HepG2 (cell line): ENCODE measurements around the gene TIMELESS. TPM values are rescaled to one million over a fixed set of nuclear protein-coding genes. Genes with fewer than 3 reads are reported as not detected.

Experiments used
- CHD2 ChIP-seq: IDR thresholded peaks from 2 replicates; pipeline ENCODE4 v1.6.1; 2011; ENCODE audit warnings: low read depth, low read length, improper control_type of control experiment
- NCOA1 ChIP-seq: sonication (generic); formaldehyde crosslinking; IDR thresholded peaks from 2 replicates; pipeline ENCODE4 v1.9.0; 2021; ENCODE audit warnings: missing genetic modification reagents
- NFKBIZ ChIP-seq: IDR thresholded peaks from 2 replicates; pipeline ENCODE4 v1.6.1; 2018; ENCODE audit warnings: missing genetic modification reagents, missing compliant biosample characterization
- RFX1 ChIP-seq: fragments of 450-650 bp; IDR thresholded peaks from 2 replicates; pipeline ENCODE4 v1.6.1; 2017
- SAP130 ChIP-seq: IDR thresholded peaks from 2 replicates; pipeline ENCODE4 v1.6.1; 2016; ENCODE audit warnings: low read depth
- TARDBP ChIP-seq: sonication (generic); formaldehyde crosslinking; IDR thresholded peaks from 2 replicates; pipeline ENCODE4 v1.8.0; 2022; ENCODE audit warnings: mild to moderate bottlenecking, missing genetic modification reagents
- TMF1 ChIP-seq: sonication (generic); formaldehyde crosslinking; IDR thresholded peaks from 2 replicates; pipeline ENCODE4 v1.8.1; 2022; ENCODE audit warnings: low read depth, missing genetic modification reagents
- ZC3H4 ChIP-seq: sonication (generic); formaldehyde crosslinking; IDR thresholded peaks from 2 replicates; pipeline ENCODE4 v1.4.0; 2020; ENCODE audit warnings: missing genetic modification reagents, borderline replicate concordance
- ZNF121 ChIP-seq: sonication (generic); formaldehyde crosslinking; IDR thresholded peaks from 2 replicates; pipeline ENCODE4 v1.5.0; 2020; ENCODE audit warnings: mild to moderate bottlenecking, missing genetic modification reagents
- ZNF20 ChIP-seq: sonication (generic); formaldehyde crosslinking; IDR thresholded peaks from 2 replicates; pipeline ENCODE4 v1.4.0; 2020; ENCODE audit warnings: mild to moderate bottlenecking, moderate library complexity, missing genetic modification reagents
- ZNF331 ChIP-seq: sonication (generic); formaldehyde crosslinking; IDR thresholded peaks from 2 replicates; pipeline ENCODE4 v1.4.0; 2020; ENCODE audit warnings: missing genetic modification reagents
- ZNF354B ChIP-seq: sonication (generic); formaldehyde crosslinking; IDR thresholded peaks from 2 replicates; pipeline ENCODE4 v1.8.0; 2022; ENCODE audit warnings: mild to moderate bottlenecking, missing genetic modification reagents
- ZNF549 ChIP-seq: sonication (generic); formaldehyde crosslinking; IDR thresholded peaks from 2 replicates; pipeline ENCODE4 v1.5.0; 2020; ENCODE audit warnings: missing genetic modification reagents
- ZNF615 ChIP-seq: sonication (generic); formaldehyde crosslinking; IDR thresholded peaks from 2 replicates; pipeline ENCODE4 v1.5.0; 2020; ENCODE audit warnings: mild to moderate bottlenecking, missing genetic modification reagents, borderline replicate concordance
- ZNF782 ChIP-seq: sonication (generic); formaldehyde crosslinking; IDR thresholded peaks from 2 replicates; pipeline ENCODE4 v1.4.0; 2020; ENCODE audit warnings: missing genetic modification reagents, mild to moderate bottlenecking, borderline replicate concordance
- ZNF883 ChIP-seq: sonication (generic); formaldehyde crosslinking; IDR thresholded peaks from 2 replicates; pipeline ENCODE4 v1.5.1; 2020; ENCODE audit warnings: mild to moderate bottlenecking, missing genetic modification reagents; ENCODE audit errors: not compliant biosample characterization
- ZSCAN22 ChIP-seq: sonication (generic); formaldehyde crosslinking; IDR thresholded peaks from 2 replicates; pipeline ENCODE4 v1.4.0; 2020; ENCODE audit warnings: mild to moderate bottlenecking, missing genetic modification reagents
- polyA plus RNA-seq, 8 experiments: library from polyadenylated mRNA; depleted of rRNA in 3 of 8; stranded (reverse) in 7 of 8; unstranded in 1 of 8; fragments of >200 nt; fragmentation: Illumina TruSeq in 4 of 8; extraction: Trizol in 4 of 8; gene quantifications; 2 replicates each; pipeline versions ENCODE4 v1.2.1 to v1.2.3, GENCODE V29; 2011 to 2016; ENCODE audit warnings: low read depth in 4 of 8, missing spikeins in 1 of 8, mixed read lengths in 1 of 8; ENCODE audit not compliant: insufficient read depth in 1 of 8
- total RNA-seq, 5 experiments: library from RNA; depleted of rRNA; stranded (reverse); fragments of >200 nt; fragmentation: Illumina TruSeq; extraction: Trizol; gene quantifications; 2 replicates each; pipeline ENCODE4 v1.2.3, GENCODE V29; 2016; ENCODE audit warnings: low read depth in 1 of 5
- TF ChIP-seq, protein P1 (sequence below): sonication (generic); formaldehyde crosslinking; conservative IDR thresholded peaks from 2 replicates; pipeline ENCODE4 v1.4.0; 2020; ENCODE audit warnings: missing genetic modification reagents
- TF ChIP-seq, protein P2 (sequence below): sonication (generic); formaldehyde crosslinking; IDR thresholded peaks from 2 replicates; pipeline ENCODE4 v1.8.1; 2023; ENCODE audit warnings: mild to moderate bottlenecking, missing genetic modification reagents
- TF ChIP-seq, protein P3 (sequence below): sonication (generic); formaldehyde crosslinking; conservative IDR thresholded peaks from 2 replicates; pipeline ENCODE4 v1.8.0; 2022; ENCODE audit warnings: mild to moderate bottlenecking, moderate library complexity, missing genetic modification reagents
- TF ChIP-seq, protein P4 (sequence below): sonication (generic); formaldehyde crosslinking; IDR thresholded peaks from 2 replicates; pipeline ENCODE4 v1.5.0; 2020; ENCODE audit warnings: missing genetic modification reagents, mild to moderate bottlenecking, borderline replicate concordance
- TF ChIP-seq, protein P5 (sequence below): IDR thresholded peaks from 2 replicates; pipeline ENCODE4 v1.6.1; 2016; ENCODE audit warnings: low read depth, control low read depth

The TIMELESS gene
- total and polyA plus RNA-seq, 2 of the 13 experiments (the other 11 are each of a cell fraction or from before 2014, with no cell fraction given) = 4.0 to 20.3 TPM

DNA sequence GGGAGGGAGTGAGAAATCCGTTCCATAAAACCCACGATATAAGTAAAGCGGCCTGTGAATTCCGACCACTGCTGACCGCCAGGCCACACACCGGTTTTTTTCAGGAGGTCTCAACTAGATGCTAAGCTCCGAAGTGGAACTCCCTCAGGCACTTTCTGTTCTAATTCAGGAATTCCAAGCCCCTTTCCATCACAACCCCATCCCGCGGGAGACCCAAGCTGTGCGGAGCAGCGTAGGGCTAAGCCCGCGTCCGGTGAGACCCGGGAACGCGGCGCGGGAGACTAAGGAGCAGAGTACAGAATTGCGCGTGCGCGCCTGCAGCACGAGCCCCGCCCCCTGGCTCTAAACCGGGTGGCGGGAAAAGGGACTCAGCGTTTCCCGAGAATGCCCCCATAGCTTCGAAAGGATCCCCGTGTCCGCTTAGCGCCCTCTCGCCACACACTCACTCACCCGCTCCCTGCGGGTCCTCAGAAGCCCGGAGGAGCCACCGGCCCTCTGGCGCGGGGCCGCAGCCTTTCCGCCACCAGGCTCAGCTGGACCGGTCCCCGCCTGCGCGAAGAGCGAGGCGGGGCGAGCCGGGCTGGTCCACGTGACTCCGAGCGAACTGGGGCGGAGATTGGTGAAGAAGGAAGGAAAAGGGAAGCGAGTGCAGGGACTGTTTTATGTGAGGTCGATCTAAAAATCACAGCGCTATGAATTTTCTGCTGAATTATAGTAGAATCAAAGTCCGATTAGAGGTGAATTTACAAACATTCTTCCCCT is at the start of gene TIMELESS (continued):
- peak; percentile 57; the same call in 1 of the 2 replicates for TF ChIP-seq ZNF782 (CRISPR knock-in tag)
- TF ChIP-seq, protein P1, sequence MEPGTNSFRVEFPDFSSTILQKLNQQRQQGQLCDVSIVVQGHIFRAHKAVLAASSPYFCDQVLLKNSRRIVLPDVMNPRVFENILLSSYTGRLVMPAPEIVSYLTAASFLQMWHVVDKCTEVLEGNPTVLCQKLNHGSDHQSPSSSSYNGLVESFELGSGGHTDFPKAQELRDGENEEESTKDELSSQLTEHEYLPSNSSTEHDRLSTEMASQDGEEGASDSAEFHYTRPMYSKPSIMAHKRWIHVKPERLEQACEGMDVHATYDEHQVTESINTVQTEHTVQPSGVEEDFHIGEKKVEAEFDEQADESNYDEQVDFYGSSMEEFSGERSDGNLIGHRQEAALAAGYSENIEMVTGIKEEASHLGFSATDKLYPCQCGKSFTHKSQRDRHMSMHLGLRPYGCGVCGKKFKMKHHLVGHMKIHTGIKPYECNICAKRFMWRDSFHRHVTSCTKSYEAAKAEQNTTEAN (CRISPR knock-in tag) = peak; percentile 73
- TF ChIP-seq ZNF549 (CRISPR knock-in tag) = no peak
- TF ChIP-seq, protein P2, sequence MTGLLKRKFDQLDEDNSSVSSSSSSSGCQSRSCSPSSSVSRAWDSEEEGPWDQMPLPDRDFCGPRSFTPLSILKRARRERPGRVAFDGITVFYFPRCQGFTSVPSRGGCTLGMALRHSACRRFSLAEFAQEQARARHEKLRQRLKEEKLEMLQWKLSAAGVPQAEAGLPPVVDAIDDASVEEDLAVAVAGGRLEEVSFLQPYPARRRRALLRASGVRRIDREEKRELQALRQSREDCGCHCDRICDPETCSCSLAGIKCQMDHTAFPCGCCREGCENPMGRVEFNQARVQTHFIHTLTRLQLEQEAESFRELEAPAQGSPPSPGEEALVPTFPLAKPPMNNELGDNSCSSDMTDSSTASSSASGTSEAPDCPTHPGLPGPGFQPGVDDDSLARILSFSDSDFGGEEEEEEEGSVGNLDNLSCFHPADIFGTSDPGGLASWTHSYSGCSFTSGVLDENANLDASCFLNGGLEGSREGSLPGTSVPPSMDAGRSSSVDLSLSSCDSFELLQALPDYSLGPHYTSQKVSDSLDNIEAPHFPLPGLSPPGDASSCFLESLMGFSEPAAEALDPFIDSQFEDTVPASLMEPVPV (CRISPR knock-in tag) = peak; percentile 95; the same call in 1 of the 2 replicates
- peak; percentile 37; the same call in 1 of the 2 replicates for TF ChIP-seq ZNF331
- peak; percentile 91 for TF ChIP-seq ZNF20
- TF ChIP-seq, protein P3, sequence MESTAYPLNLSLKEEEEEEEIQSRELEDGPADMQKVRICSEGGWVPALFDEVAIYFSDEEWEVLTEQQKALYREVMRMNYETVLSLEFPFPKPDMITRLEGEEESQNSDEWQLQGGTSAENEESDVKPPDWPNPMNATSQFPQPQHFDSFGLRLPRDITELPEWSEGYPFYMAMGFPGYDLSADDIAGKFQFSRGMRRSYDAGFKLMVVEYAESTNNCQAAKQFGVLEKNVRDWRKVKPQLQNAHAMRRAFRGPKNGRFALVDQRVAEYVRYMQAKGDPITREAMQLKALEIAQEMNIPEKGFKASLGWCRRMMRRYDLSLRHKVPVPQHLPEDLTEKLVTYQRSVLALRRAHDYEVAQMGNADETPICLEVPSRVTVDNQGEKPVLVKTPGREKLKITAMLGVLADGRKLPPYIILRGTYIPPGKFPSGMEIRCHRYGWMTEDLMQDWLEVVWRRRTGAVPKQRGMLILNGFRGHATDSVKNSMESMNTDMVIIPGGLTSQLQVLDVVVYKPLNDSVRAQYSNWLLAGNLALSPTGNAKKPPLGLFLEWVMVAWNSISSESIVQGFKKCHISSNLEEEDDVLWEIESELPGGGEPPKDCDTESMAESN (CRISPR knock-in tag) = peak; percentile 70; the same call in 1 of the 2 replicates
- TF ChIP-seq ZNF883 (CRISPR knock-in tag) = peak; percentile 87
- TF ChIP-seq, protein P4, sequence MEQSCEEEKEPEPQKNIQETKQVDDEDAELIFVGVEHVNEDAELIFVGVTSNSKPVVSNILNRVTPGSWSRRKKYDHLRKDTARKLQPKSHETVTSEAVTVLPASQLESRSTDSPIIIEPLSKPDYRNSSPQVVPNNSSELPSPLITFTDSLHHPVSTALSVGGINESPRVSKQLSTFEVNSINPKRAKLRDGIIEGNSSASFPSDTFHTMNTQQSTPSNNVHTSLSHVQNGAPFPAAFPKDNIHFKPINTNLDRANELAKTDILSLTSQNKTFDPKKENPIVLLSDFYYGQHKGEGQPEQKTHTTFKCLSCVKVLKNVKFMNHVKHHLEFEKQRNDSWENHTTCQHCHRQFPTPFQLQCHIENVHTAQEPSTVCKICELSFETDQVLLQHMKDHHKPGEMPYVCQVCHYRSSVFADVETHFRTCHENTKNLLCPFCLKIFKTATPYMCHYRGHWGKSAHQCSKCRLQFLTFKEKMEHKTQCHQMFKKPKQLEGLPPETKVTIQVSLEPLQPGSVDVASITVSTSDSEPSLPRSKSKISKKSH (CRISPR knock-in tag) = peak; percentile 74; the same call in 1 of the 2 replicates
- TF ChIP-seq TARDBP (CRISPR knock-in tag) = peak; percentile 58; the same call in 1 of the 2 replicates
- TF ChIP-seq ZNF615 = peak; percentile 63; the same call in 1 of the 2 replicates
- no peak for TF ChIP-seq ZC3H4 (CRISPR knock-in tag)
- TF ChIP-seq NCOA1 (CRISPR knock-in tag) = peak; percentile 68; the same call in 1 of the 2 replicates
- TF ChIP-seq, protein P5, sequence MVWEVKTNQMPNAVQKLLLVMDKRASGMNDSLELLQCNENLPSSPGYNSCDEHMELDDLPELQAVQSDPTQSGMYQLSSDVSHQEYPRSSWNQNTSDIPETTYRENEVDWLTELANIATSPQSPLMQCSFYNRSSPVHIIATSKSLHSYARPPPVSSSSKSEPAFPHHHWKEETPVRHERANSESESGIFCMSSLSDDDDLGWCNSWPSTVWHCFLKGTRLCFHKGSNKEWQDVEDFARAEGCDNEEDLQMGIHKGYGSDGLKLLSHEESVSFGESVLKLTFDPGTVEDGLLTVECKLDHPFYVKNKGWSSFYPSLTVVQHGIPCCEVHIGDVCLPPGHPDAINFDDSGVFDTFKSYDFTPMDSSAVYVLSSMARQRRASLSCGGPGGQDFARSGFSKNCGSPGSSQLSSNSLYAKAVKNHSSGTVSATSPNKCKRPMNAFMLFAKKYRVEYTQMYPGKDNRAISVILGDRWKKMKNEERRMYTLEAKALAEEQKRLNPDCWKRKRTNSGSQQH (CRISPR knock-in tag) = 0 out of 2 replicates have a peak, but pooled peaks have one; percentile 31
- TF ChIP-seq NFKBIZ (CRISPR knock-in tag) = no peak
- TF ChIP-seq CHD2 = peak; percentile 15; the same call in 1 of the 2 replicates
- TF ChIP-seq TMF1 (CRISPR knock-in tag) = peak; percentile 91
- no peak for TF ChIP-seq ZSCAN22 (CRISPR knock-in tag)
- TF ChIP-seq SAP130 (CRISPR knock-in tag) = peak; percentile 93
- TF ChIP-seq RFX1 = no peak
- peak; percentile 92; the same call in 1 of the 2 replicates for TF ChIP-seq ZNF354B (CRISPR knock-in tag)
- TF ChIP-seq ZNF121 = 0 out of 2 replicates have a peak, but pooled peaks have one; percentile 29
